ENCODE measurements around the gene WDR70. TPM values are rescaled to one million over a fixed set of nuclear protein-coding genes. Genes with fewer than 3 reads are reported as not detected.

Gene WDR70
- polyA plus RNA-seq, 1 of the 3 experiments (the other 2 are of a cell fraction) = 14.2 TPM

GRCh38 chr5:37663538-37663937, 284.4 kb downstream of the WDR70 start:
- no peak overlapping the region for H3K4me3 ChIP-seq (ENCODE audit: low read depth in 2 of 2, low read length in 1 of 2)
- H3K27me3 ChIP-seq (ENCODE audit: insufficient read depth) = no peaks in the 10 kb centered on the region
- no peak for DNase-seq
- H3K9ac ChIP-seq = no peak overlapping the region
- no peaks in the 10 kb centered on the region for H3K9me2 ChIP-seq
- TF ChIP-seq, protein P1, sequence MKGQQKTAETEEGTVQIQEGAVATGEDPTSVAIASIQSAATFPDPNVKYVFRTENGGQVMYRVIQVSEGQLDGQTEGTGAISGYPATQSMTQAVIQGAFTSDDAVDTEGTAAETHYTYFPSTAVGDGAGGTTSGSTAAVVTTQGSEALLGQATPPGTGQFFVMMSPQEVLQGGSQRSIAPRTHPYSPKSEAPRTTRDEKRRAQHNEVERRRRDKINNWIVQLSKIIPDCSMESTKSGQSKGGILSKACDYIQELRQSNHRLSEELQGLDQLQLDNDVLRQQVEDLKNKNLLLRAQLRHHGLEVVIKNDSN (IDR thresholded peaks at IDR 0.05; ENCODE audit: borderline replicate concordance, low read depth) = no peak
- no peak for TF ChIP-seq RXRA (IDR thresholded peaks at IDR 0.05; ENCODE audit: borderline replicate concordance, low read depth)
- TF ChIP-seq TAF1 (IDR thresholded peaks at IDR 0.05; ENCODE audit: borderline replicate concordance, low read depth, low read length) = no peak
- TF ChIP-seq FOXJ3 (CRISPR knock-in tag; IDR thresholded peaks at IDR 0.05) = no peak
- no peak for TF ChIP-seq EZH2phosphoT487 (IDR thresholded peaks at IDR 0.05; ENCODE audit: borderline replicate concordance, low read depth)
- no peak for TF ChIP-seq CHD2 (IDR thresholded peaks at IDR 0.05; ENCODE audit: low read length, partially characterized antibody)
- no peak for TF ChIP-seq MXI1 (IDR thresholded peaks at IDR 0.05; ENCODE audit: low read depth, low read length)
- no peak for TF ChIP-seq RCOR1 (IDR thresholded peaks at IDR 0.05; ENCODE audit: low read length)
- TF ChIP-seq SIN3A (IDR thresholded peaks at IDR 0.05; ENCODE audit: borderline replicate concordance, low read depth, low read length) = no peak
- no peak for TF ChIP-seq RFX5 (IDR thresholded peaks at IDR 0.05; ENCODE audit: low read length)
- TF ChIP-seq ELF1 (IDR thresholded peaks at IDR 0.05) = no peak
- no peak for TF ChIP-seq MAX (IDR thresholded peaks at IDR 0.05; ENCODE audit: low read depth)
- no peak for TF ChIP-seq SMC3 (IDR thresholded peaks at IDR 0.05; ENCODE audit: low read depth, low read length)
- TF ChIP-seq MEF2A (IDR thresholded peaks at IDR 0.05; ENCODE audit: borderline replicate concordance, low read depth) = no peak
- TF ChIP-seq JUND (IDR thresholded peaks at IDR 0.05) = no peak
- no peak for TF ChIP-seq IRF3 (IDR thresholded peaks at IDR 0.05; ENCODE audit: low read depth, low read length)
- TF ChIP-seq NRF1 (IDR thresholded peaks at IDR 0.05; ENCODE audit: low read depth, low read length) = no peak
- no peaks in the 10 kb centered on the region for H3K9me3 ChIP-seq
- ChIA-PET POLR2A (no interaction called here), CTCF (no interaction called here)
- H3K36me3 ChIP-seq (replicated peaks in 1 of 2; ENCODE audit: control insufficient read depth in 1 of 2, insufficient read depth in 2 of 2, low read length in 1 of 2) = no peaks in the 10 kb centered on the region
- 95% methylated on average over 5 of the region's 5 CpGs for WGBS (ENCODE audit: low lambda C conversion rate)
- peaks cover 8% of the 10 kb centered on the region for H3F3A ChIP-seq (replicated peaks; ENCODE audit: insufficient read depth)
- no peaks in the 10 kb centered on the region for H4K20me1 ChIP-seq (ENCODE audit: insufficient read depth)
- H3K4me1 ChIP-seq (ENCODE audit: control insufficient read depth in 1 of 2, insufficient read depth in 2 of 2, low read depth in 1 of 2, low read length in 1 of 2) = peaks cover 6 to 28% of the 10 kb centered on the region in 2 experiments; a peak in 3 of 4 replicates
- H2AFZ ChIP-seq (ENCODE audit: low read depth) = no peak overlapping the region
- H3K4me2 ChIP-seq = no peak overlapping the region
- no peaks in the 10 kb centered on the region for H3K79me2 ChIP-seq (ENCODE audit: insufficient read depth)
- no peak overlapping the region for H3K27ac ChIP-seq (ENCODE audit: low read depth in 2 of 2, low read length in 1 of 2)

DNA sequence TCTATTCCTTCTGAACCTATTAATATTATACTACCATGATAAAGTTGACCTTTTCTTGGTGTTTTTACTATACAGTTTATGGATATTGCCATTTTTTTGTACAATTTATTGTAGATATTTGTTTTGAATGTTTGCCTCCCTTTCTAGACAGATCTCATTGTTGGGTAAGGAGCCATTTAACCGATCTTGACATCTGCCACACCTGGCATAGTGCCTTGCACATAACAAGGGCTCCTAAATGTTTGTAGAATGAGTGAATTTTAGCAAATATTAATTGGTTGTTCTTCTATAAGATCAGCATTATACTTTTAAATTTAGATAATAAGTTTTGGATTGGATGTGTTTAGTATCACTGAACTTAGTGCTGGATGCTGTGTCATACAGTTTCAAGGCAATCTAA, 285.4 kb downstream of the WDR70 start:
- no peak overlapping the region for H3K9ac ChIP-seq
- H3K4me1 ChIP-seq (ENCODE audit: control insufficient read depth in 1 of 2, insufficient read depth in 2 of 2, low read depth in 1 of 2, low read length in 1 of 2) = peaks cover 6 to 34% of the 10 kb centered on the region in 2 experiments
- H3K79me2 ChIP-seq (ENCODE audit: insufficient read depth) = peaks cover 2% of the 10 kb centered on the region; the same call in 1 of the 2 replicates
- TF ChIP-seq TEAD4 (IDR thresholded peaks at IDR 0.05; ENCODE audit: borderline replicate concordance, insufficient read depth) (no peak), SIN3A (IDR thresholded peaks at IDR 0.05; ENCODE audit: borderline replicate concordance, low read depth, low read length) (no peak), YY1 (IDR thresholded peaks at IDR 0.05; ENCODE audit: low read depth) (no peak), IRF3 (IDR thresholded peaks at IDR 0.05; ENCODE audit: low read depth, low read length) (no peak), RXRA (IDR thresholded peaks at IDR 0.05; ENCODE audit: borderline replicate concordance, low read depth) (no peak), MAX (IDR thresholded peaks at IDR 0.05; ENCODE audit: low read depth) (no peak), EZH2phosphoT487 (IDR thresholded peaks at IDR 0.05; ENCODE audit: borderline replicate concordance, low read depth) (no peak), SMC3 (IDR thresholded peaks at IDR 0.05; ENCODE audit: low read depth, low read length) (no peak), NRF1 (IDR thresholded peaks at IDR 0.05; ENCODE audit: low read depth, low read length) (no peak), MXI1 (IDR thresholded peaks at IDR 0.05; ENCODE audit: low read depth, low read length) (no peak), RAD21 (IDR thresholded peaks at IDR 0.05; ENCODE audit: low read length) (no peak)
- TF ChIP-seq, protein P2, sequence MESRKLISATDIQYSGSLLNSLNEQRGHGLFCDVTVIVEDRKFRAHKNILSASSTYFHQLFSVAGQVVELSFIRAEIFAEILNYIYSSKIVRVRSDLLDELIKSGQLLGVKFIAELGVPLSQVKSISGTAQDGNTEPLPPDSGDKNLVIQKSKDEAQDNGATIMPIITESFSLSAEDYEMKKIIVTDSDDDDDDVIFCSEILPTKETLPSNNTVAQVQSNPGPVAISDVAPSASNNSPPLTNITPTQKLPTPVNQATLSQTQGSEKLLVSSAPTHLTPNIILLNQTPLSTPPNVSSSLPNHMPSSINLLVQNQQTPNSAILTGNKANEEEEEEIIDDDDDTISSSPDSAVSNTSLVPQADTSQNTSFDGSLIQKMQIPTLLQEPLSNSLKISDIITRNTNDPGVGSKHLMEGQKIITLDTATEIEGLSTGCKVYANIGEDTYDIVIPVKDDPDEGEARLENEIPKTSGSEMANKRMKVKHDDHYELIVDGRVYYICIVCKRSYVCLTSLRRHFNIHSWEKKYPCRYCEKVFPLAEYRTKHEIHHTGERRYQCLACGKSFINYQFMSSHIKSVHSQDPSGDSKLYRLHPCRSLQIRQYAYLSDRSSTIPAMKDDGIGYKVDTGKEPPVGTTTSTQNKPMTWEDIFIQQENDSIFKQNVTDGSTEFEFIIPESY (IDR thresholded peaks at IDR 0.05; ENCODE audit: borderline replicate concordance, low read depth) = no peak
- no peak for DNase-seq
- no peak overlapping the region for H3K27ac ChIP-seq (ENCODE audit: low read depth in 2 of 2, low read length in 1 of 2)
- no peak overlapping the region for H3K4me2 ChIP-seq
- CTCF ChIA-PET = no interaction called here
- no peaks in the 10 kb centered on the region for H3K9me3 ChIP-seq
- H3K9me2 ChIP-seq = no peaks in the 10 kb centered on the region
- WGBS (ENCODE audit: low lambda C conversion rate) = 100% methylated on average over 1 of the region's 1 CpG
- no peaks in the 10 kb centered on the region for H3K36me3 ChIP-seq (replicated peaks in 1 of 2; ENCODE audit: control insufficient read depth in 1 of 2, insufficient read depth in 2 of 2, low read length in 1 of 2)
- no peak overlapping the region for H2AFZ ChIP-seq (ENCODE audit: low read depth)
- H3K27me3 ChIP-seq (ENCODE audit: insufficient read depth) = no peaks in the 10 kb centered on the region
- H3F3A ChIP-seq (replicated peaks; ENCODE audit: insufficient read depth) = peaks cover 17% of the 10 kb centered on the region
- H4K20me1 ChIP-seq (ENCODE audit: insufficient read depth) = no peaks in the 10 kb centered on the region
- POLR2A ChIA-PET = no interaction called here
- H3K4me3 ChIP-seq (ENCODE audit: low read depth in 2 of 2, low read length in 1 of 2) = no peak overlapping the region
